H9 (cell line): ENCODE results near the gene LIF. TPM values are rescaled to one million over a fixed set of nuclear protein-coding genes. Genes with fewer than 3 reads are reported as not detected.

Experiments
- DNase-seq: peaks from one replicate; pipeline ENCODE4 v3.0.0-alpha.2; 2017
- H2AFZ ChIP-seq: one replicate; pipeline ENCODE4 v1.6.1; 2013; ENCODE audit warnings: mild to moderate bottlenecking, low read length, control low read depth, moderate library complexity
- H2AK5ac ChIP-seq: 2 replicates; pipeline ENCODE4 v1.6.1; 2013; ENCODE audit warnings: low read length, control low read depth, mixed read lengths; ENCODE audit not compliant: insufficient read length
- H2BK120ac ChIP-seq: one replicate; pipeline ENCODE4 v1.6.1; 2013; ENCODE audit warnings: low read depth, mild to moderate bottlenecking, low read length, control low read depth, inconsistent platforms; ENCODE audit not compliant: poor library complexity, severe bottlenecking
- H2BK12ac ChIP-seq: 2 replicates; pipeline ENCODE4 v1.6.1; 2013; ENCODE audit warnings: low read length, control low read depth, mixed read lengths, low read depth; ENCODE audit not compliant: insufficient read length
- H2BK15ac ChIP-seq: 2 replicates; pipeline ENCODE4 v1.6.1; 2013; ENCODE audit warnings: low read depth, low read length, control low read depth
- H2BK20ac ChIP-seq: one replicate; pipeline ENCODE4 v1.6.1; 2013; ENCODE audit warnings: low read depth, mild to moderate bottlenecking, low read length, control low read depth, inconsistent platforms; ENCODE audit not compliant: poor library complexity, severe bottlenecking
- H2BK5ac ChIP-seq: 2 replicates; pipeline ENCODE4 v1.6.1; 2013; ENCODE audit warnings: low read length, control low read depth, mixed read lengths; ENCODE audit not compliant: insufficient read length
- H3K14ac ChIP-seq: 2 replicates; pipeline ENCODE4 v1.6.1; 2013; ENCODE audit warnings: low read length, control low read depth; ENCODE audit not compliant: insufficient read depth
- H3K18ac ChIP-seq: 2 replicates; pipeline ENCODE4 v1.6.1; 2013; ENCODE audit warnings: low read depth, mild to moderate bottlenecking, mixed read lengths, low read length, control low read depth; ENCODE audit not compliant: insufficient read length
- H3K23ac ChIP-seq: 2 replicates; pipeline ENCODE4 v1.6.1; 2013; ENCODE audit warnings: low read length, control low read depth, mixed read lengths, low read depth; ENCODE audit not compliant: insufficient read length
- H3K23me2 ChIP-seq: 2 replicates; pipeline ENCODE4 v1.6.1; 2013; ENCODE audit warnings: low read depth, mild to moderate bottlenecking, mixed read lengths, low read length, control low read depth; ENCODE audit not compliant: insufficient read length, poor library complexity, severe bottlenecking
- H3K27ac ChIP-seq: 2 replicates; pipeline ENCODE4 v1.5.1; 2013; ENCODE audit warnings: low read length, control low read depth, mixed read lengths, low read depth; ENCODE audit not compliant: insufficient read length
- H3K27me3 ChIP-seq: 2 replicates; pipeline ENCODE4 v1.6.1; 2013; ENCODE audit warnings: low read length, control low read depth, inconsistent platforms; ENCODE audit not compliant: insufficient read depth
- H3K4ac ChIP-seq: 2 replicates; pipeline ENCODE4 v1.6.1; 2013; ENCODE audit warnings: low read depth, mild to moderate bottlenecking, control low read depth, inconsistent platforms, low read length, moderate library complexity
- H3K4me1 ChIP-seq: 2 replicates; pipeline ENCODE4 v1.6.1; 2013; ENCODE audit warnings: low read length, control low read depth, inconsistent platforms; ENCODE audit not compliant: insufficient read depth
- H3K4me2 ChIP-seq: 2 replicates; pipeline ENCODE4 v1.6.1; 2013; ENCODE audit warnings: low read length, control low read depth, mixed read lengths; ENCODE audit not compliant: insufficient read length, insufficient read depth
- H3K56ac ChIP-seq: 2 replicates; pipeline ENCODE4 v1.6.1; 2013; ENCODE audit warnings: low read depth, mild to moderate bottlenecking, mixed read lengths, low read length, control low read depth; ENCODE audit not compliant: insufficient read length
- H3K79me1 ChIP-seq: 2 replicates; pipeline ENCODE4 v1.6.1; 2013; ENCODE audit warnings: low read depth, mild to moderate bottlenecking, moderate library complexity, low read length, control low read depth, inconsistent platforms; ENCODE audit not compliant: insufficient read depth, poor library complexity, severe bottlenecking
- H3K79me2 ChIP-seq: 2 replicates; pipeline ENCODE4 v1.6.1; 2013; ENCODE audit warnings: low read length, control low read depth, inconsistent platforms; ENCODE audit not compliant: insufficient read depth
- H3K9ac ChIP-seq: 2 replicates; pipeline ENCODE4 v1.6.1; 2013; ENCODE audit warnings: low read length, control low read depth, mixed read lengths; ENCODE audit not compliant: insufficient read length; ENCODE audit errors: extremely low read depth
- H3K9me3 ChIP-seq: one replicate; pipeline ENCODE4 v1.6.1; 2013; ENCODE audit warnings: low read depth, low read length, inconsistent platforms; ENCODE audit not compliant: control insufficient read depth
- H3T11ph ChIP-seq: one replicate; pipeline ENCODE4 v1.6.1; 2013; ENCODE audit warnings: mild to moderate bottlenecking, low read length, control low read depth, inconsistent platforms
- H4K20me1 ChIP-seq: one replicate; pipeline ENCODE4 v1.6.1; 2013; ENCODE audit not compliant: control insufficient read depth, insufficient read length, insufficient read depth
- H4K5ac ChIP-seq: 2 replicates; pipeline ENCODE4 v1.6.1; 2013; ENCODE audit warnings: low read depth, mild to moderate bottlenecking, mixed read lengths, low read length, control low read depth; ENCODE audit not compliant: insufficient read length
- H4K8ac ChIP-seq: replicated peaks from 2 replicates; pipeline ENCODE4 v1.6.1; 2013; ENCODE audit warnings: low read length, control low read depth, mixed read lengths, low read depth; ENCODE audit not compliant: insufficient read length
- H4K91ac ChIP-seq: 2 replicates; pipeline ENCODE4 v1.6.1; 2013; ENCODE audit warnings: low read depth, mild to moderate bottlenecking, moderate library complexity, mixed read lengths, low read length, control low read depth; ENCODE audit not compliant: insufficient read length
- H3K27ac Mint-ChIP-seq, 3 experiments: 2 replicates in 2 of 3; 3 replicates in 1 of 3; pipeline ENCODE4 v1.8.0; 2020 to 2021; ENCODE audit warnings: mixed read lengths in 3 of 3, mild to moderate bottlenecking in 1 of 3, moderate library complexity in 1 of 3
- H3K27me3 Mint-ChIP-seq: 2 replicates; pipeline ENCODE4 v1.8.0; 2021; ENCODE audit warnings: low read depth, mild to moderate bottlenecking, moderate library complexity, mixed read lengths
- H3K36me3 Mint-ChIP-seq, 3 experiments: 2 replicates in 2 of 3; 3 replicates in 1 of 3; pipeline ENCODE4 v1.8.0; 2020 to 2021; ENCODE audit warnings: low read depth in 3 of 3, mixed read lengths in 3 of 3; ENCODE audit not compliant: insufficient read depth in 1 of 3
- H3K4me1 Mint-ChIP-seq, 2 experiments: 2 replicates each; pipeline ENCODE4 v1.8.0; 2020; ENCODE audit warnings: mixed read lengths in 2 of 2
- H3K4me3 Mint-ChIP-seq, 2 experiments: 2 replicates in 1 of 2; 3 replicates in 1 of 2; pipeline ENCODE4 v1.8.0; 2020 to 2021; ENCODE audit warnings: mild to moderate bottlenecking in 2 of 2, mixed read lengths in 2 of 2, moderate library complexity in 1 of 2
- H3K9me3 Mint-ChIP-seq, 2 experiments: 2 replicates in 1 of 2; 3 replicates in 1 of 2; pipeline ENCODE4 v1.8.0; 2020; ENCODE audit warnings: mild to moderate bottlenecking in 2 of 2, mixed read lengths in 2 of 2, moderate library complexity in 1 of 2
- WGBS: extraction: QIAGEN DNeasy Blood & Tissue Kit; methylation state at CpG from one replicate; pipeline ENCODE4 v1.1.7; 2013; ENCODE audit warnings: missing lambda C conversion rate, low lambda C conversion rate, mixed read lengths; ENCODE audit not compliant: insufficient read length; ENCODE audit errors: extremely low coverage; 5-methylcytosine and 5-hydroxymethylcytosine counted together
- total RNA-seq: library from RNA; stranded (reverse); gene quantifications from 2 replicates; pipeline ENCODE4 v1.2.1, GENCODE V29; 2021
- TF ChIP-seq, protein P1 (sequence below): fragments of 200-600 bp; sonication (generic); conservative IDR thresholded peaks from 3 replicates; pipeline ENCODE4 v1.8.0; 2021; ENCODE audit warnings: antibody characterized with exemption, mild to moderate bottlenecking

The LIF gene
- total RNA-seq, 1 experiment from 2014 or later: 6.1 TPM

DNA sequence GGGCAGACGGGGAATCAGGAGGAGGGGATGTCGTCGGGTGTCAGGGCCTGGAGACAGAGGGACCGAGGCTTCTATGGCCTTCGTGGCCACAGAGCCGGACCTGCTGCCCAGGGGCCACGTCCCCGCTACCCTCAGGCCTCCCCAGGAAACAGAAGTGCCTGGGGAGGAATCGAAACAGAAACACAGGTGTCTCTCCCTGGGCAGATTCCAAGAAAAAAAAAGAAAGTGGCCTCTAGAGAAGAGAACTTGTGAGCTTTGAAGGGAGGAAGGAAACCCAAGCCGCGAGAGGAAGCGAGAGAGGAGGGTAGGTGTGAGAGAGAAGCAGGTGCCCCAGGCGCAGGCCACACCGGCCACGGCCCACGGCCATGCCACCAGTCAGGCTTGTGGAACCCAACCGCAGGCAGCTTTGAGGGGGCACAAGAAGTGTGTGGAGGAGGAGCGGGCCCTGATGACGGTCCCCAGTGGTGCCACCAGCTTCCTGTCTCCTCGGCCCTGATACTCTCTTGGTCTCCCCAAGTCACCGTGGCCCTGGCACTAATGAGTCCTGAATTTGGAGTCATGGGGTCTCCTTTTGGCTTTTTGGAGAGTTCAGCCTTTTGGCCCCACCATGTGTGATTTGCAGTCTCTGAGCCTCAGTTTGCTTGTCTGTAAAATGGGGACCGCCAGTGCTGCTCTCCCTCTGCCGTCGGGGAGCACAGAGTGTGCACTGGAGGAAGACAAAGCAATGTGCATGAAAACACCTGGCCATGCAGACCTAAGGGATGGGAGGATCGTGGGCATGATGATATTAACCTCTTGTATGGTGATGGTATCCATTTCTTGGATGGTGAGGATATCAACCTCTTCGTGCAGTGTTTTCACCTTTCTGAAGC is 25.2 kb downstream of the LIF start:
- Histone ChIP-seq H3K79me2 (no peaks in the 10 kb centered on the region), H4K20me1 (no peaks in the 10 kb centered on the region), H3K27ac (no peak overlapping the region), H3K18ac (no peak overlapping the region), H3K56ac (no peak overlapping the region), H4K5ac (no peak overlapping the region), H3K23me2 (no peaks in the 10 kb centered on the region), H3K23ac (no peak overlapping the region), H3K9ac (no peak overlapping the region), H3K9me3 (no peaks in the 10 kb centered on the region), H3K4ac (no peak overlapping the region), H2AK5ac (no peak overlapping the region), H3K79me1 (no peaks in the 10 kb centered on the region), H2AFZ (no peak overlapping the region), H4K91ac (no peak overlapping the region), H2BK15ac (no peak overlapping the region), H4K8ac (no peak overlapping the region), H2BK20ac (no peak overlapping the region), H2BK120ac (no peak overlapping the region), H2BK12ac (no peak overlapping the region), H3K4me2 (no peak overlapping the region), H3K14ac (no peak overlapping the region; the same call in 1 of the 2 replicates), H2BK5ac (no peak overlapping the region), H3T11ph (no peak overlapping the region), H3K4me1 (no peaks in the 10 kb centered on the region), H3K27me3 (no peaks in the 10 kb centered on the region)
- DNase-seq: no peak
- TF ChIP-seq, protein P1, sequence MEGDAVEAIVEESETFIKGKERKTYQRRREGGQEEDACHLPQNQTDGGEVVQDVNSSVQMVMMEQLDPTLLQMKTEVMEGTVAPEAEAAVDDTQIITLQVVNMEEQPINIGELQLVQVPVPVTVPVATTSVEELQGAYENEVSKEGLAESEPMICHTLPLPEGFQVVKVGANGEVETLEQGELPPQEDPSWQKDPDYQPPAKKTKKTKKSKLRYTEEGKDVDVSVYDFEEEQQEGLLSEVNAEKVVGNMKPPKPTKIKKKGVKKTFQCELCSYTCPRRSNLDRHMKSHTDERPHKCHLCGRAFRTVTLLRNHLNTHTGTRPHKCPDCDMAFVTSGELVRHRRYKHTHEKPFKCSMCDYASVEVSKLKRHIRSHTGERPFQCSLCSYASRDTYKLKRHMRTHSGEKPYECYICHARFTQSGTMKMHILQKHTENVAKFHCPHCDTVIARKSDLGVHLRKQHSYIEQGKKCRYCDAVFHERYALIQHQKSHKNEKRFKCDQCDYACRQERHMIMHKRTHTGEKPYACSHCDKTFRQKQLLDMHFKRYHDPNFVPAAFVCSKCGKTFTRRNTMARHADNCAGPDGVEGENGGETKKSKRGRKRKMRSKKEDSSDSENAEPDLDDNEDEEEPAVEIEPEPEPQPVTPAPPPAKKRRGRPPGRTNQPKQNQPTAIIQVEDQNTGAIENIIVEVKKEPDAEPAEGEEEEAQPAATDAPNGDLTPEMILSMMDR: no peak
- Mint-ChIP-seq H3K27me3 (peaks cover 10% of the 10 kb centered on the region), H3K27ac (peak overlapping the region in 1 of 3 experiments; percentile 34; a peak in 1 of 7 replicates), H3K9me3 (no peaks in the 10 kb centered on the region), H3K4me3 (no peak overlapping the region), H3K4me1 (peaks cover 3% of the 10 kb centered on the region in 2 experiments; a peak in 2 of 4 replicates), H3K36me3 (no peaks in the 10 kb centered on the region)
- WGBS: no CpG with 5 or more reads among the region's 26 CpGs
